HL-60 (cell line): ENCODE results near the gene SDSL.

Source experiments
- DNase-seq, 2 experiments: peaks; one replicate each; pipeline ENCODE4 v3.0.0-alpha.2; 2010 to 2020; ENCODE audit warnings: low read depth in 1 of 2, low spot score in 1 of 2
- H3K27ac ChIP-seq: fragments of 250-450 bp; sonication (Bioruptor Pico); replicated peaks from 2 replicates; pipeline ENCODE4 v1.5.1; 2020; ENCODE audit warnings: mild to moderate bottlenecking, moderate library complexity
- H3K27me3 ChIP-seq: fragments of 250-450 bp; sonication (Bioruptor Pico); 2 replicates; pipeline ENCODE4 v1.5.1; 2021; ENCODE audit warnings: mild to moderate bottlenecking, moderate library complexity; ENCODE audit not compliant: insufficient read depth, poor library complexity, severe bottlenecking
- H3K4me3 ChIP-seq: replicated peaks from 2 replicates; pipeline ENCODE4 v1.5.1; 2011; ENCODE audit warnings: mild to moderate bottlenecking, control low read depth, low read length; ENCODE audit not compliant: insufficient read depth
- GABPA ChIP-seq: IDR thresholded peaks from 2 replicates; pipeline ENCODE4 v1.6.1; 2012; ENCODE audit warnings: low read depth
- POLR2AphosphoS5 ChIP-seq: IDR thresholded peaks from 2 replicates; pipeline ENCODE4 v1.6.1; 2012; ENCODE audit warnings: low read depth
- SPI1 ChIP-seq: IDR thresholded peaks from 2 replicates; pipeline ENCODE4 v1.6.1; 2012; ENCODE audit warnings: low read depth, mild to moderate bottlenecking, borderline replicate concordance
- TF ChIP-seq, protein P1 (sequence below): IDR thresholded peaks from 2 replicates; pipeline ENCODE4 v1.6.1; 2012; ENCODE audit warnings: low read depth; ENCODE audit not compliant: insufficient replicate concordance
- TF ChIP-seq, protein P2 (sequence below): IDR thresholded peaks from one replicate; pipeline ENCODE4 v1.5.1; 2011; ENCODE audit warnings: low read length, control low read depth, inconsistent platforms; ENCODE audit not compliant: insufficient read depth

Gene SDSL

DNA sequence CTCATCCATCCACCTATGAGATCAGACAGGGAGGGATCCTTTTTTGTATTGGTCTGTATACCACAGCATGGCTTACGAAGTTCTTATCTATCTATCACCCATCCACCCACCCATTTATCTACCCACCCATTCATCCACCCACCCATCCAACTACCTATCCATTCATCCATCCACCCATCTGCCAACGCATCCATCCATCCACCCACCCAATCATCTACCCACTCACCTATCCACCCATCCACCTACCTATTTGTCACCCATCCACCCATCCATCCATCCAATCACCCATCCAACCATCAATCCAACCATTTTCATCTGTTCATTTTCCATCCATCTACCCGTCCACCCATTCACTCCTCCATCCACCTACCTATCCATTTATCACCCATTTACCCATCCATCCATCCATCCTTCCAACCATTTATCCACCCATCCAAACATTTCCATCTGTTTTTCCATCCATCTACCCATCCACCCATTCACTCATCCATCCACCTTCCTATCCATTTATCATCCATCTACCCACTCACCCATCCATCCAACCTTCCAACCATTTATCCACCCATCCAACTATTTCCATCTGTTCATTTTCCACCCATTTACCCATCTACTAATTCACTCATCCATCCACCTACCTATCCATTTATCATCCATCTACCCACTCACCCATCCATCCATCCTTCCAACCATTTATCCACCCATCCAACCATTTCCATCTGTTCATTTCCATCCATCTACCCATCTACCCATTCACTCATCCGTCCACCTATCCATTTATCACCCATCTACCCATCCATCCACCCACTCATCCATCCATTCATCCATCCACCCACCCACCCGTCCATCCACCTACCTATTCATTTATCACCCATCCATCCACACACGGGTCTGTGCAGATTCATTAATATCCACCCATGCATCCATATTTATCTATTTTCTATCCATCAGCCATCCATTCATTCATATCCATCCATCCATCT lies 31.8 kb upstream of the SDSL start:
- Histone ChIP-seq H3K27ac (no peak overlapping the region), H3K4me3 (no peak overlapping the region), H3K27me3 (no peaks in the 10 kb centered on the region)
- TF ChIP-seq, protein P1, sequence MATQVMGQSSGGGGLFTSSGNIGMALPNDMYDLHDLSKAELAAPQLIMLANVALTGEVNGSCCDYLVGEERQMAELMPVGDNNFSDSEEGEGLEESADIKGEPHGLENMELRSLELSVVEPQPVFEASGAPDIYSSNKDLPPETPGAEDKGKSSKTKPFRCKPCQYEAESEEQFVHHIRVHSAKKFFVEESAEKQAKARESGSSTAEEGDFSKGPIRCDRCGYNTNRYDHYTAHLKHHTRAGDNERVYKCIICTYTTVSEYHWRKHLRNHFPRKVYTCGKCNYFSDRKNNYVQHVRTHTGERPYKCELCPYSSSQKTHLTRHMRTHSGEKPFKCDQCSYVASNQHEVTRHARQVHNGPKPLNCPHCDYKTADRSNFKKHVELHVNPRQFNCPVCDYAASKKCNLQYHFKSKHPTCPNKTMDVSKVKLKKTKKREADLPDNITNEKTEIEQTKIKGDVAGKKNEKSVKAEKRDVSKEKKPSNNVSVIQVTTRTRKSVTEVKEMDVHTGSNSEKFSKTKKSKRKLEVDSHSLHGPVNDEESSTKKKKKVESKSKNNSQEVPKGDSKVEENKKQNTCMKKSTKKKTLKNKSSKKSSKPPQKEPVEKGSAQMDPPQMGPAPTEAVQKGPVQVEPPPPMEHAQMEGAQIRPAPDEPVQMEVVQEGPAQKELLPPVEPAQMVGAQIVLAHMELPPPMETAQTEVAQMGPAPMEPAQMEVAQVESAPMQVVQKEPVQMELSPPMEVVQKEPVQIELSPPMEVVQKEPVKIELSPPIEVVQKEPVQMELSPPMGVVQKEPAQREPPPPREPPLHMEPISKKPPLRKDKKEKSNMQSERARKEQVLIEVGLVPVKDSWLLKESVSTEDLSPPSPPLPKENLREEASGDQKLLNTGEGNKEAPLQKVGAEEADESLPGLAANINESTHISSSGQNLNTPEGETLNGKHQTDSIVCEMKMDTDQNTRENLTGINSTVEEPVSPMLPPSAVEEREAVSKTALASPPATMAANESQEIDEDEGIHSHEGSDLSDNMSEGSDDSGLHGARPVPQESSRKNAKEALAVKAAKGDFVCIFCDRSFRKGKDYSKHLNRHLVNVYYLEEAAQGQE: no peak
- TF ChIP-seq SPI1 (no peak), GABPA (no peak)
- DNase-seq: no peak

DNA sequence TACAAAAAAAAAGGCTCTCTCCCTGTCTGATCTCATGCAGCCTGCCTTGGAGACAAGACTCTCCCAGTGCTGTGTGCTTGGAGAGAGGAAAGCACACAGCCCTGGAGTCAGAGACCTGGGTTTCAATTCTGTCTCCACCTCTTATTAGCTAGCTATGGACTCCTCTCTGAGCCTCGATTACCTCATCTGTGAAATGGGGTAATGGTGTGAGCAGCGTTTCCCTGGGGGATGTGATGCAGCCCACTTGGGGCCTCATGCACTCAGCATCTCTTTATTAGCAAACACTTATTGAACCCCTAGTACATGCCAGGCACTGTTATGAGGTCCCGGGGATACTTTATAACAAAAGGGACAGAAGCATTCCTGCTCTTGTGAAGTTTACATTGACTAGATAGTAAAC lies 31.0 kb upstream of the SDSL start:
- DNase-seq: no peak
- H3K27me3 ChIP-seq: no peaks in the 10 kb centered on the region
- no peak for TF ChIP-seq POLR2AphosphoS5
- TF ChIP-seq SPI1: no peak
- TF ChIP-seq, protein P2, sequence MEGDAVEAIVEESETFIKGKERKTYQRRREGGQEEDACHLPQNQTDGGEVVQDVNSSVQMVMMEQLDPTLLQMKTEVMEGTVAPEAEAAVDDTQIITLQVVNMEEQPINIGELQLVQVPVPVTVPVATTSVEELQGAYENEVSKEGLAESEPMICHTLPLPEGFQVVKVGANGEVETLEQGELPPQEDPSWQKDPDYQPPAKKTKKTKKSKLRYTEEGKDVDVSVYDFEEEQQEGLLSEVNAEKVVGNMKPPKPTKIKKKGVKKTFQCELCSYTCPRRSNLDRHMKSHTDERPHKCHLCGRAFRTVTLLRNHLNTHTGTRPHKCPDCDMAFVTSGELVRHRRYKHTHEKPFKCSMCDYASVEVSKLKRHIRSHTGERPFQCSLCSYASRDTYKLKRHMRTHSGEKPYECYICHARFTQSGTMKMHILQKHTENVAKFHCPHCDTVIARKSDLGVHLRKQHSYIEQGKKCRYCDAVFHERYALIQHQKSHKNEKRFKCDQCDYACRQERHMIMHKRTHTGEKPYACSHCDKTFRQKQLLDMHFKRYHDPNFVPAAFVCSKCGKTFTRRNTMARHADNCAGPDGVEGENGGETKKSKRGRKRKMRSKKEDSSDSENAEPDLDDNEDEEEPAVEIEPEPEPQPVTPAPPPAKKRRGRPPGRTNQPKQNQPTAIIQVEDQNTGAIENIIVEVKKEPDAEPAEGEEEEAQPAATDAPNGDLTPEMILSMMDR: no peak
- TF ChIP-seq, protein P1: no peak
- no peak for TF ChIP-seq GABPA

DNA sequence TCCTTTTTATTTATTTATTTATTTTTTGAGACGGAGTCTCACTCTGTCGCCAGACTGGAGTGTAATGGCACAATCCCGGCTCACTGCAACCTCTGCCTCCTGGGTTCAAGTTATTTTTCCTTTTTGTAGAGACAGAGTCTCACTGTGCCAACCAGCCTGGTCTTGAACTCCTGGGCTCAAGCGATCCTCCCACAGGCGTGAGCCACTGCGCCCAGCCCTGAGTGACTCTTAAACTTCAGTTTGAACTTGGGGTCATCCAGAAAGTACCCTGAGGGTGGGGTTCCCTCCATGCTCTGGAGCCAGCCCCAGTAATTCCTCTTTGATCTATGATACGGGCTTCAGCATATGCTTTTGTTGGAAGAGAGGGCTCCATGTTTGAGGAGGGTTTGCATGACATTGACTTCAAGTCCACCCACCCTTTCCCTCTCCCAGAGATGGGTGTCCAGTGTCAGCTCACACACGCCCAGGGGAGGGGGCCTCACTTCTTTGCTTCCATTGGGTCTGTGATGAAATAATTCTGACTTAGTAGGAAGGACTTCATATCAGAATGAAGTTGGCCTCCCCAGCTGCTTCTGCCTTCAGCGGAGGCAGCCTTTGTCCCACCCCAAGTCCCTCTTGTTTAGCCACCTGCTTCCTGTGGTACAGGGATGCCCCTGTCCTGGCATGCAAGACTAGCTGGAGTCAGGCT lies 30.4 kb upstream of the SDSL start:
- Histone ChIP-seq H3K27me3 (no peaks in the 10 kb centered on the region), H3K27ac (no peak overlapping the region), H3K4me3 (no peak overlapping the region)
- DNase-seq: no peak
- TF ChIP-seq, protein P1: no peak
- TF ChIP-seq SPI1 (no peak), GABPA (no peak), POLR2AphosphoS5 (no peak)
- TF ChIP-seq, protein P2: no peak

More for the DNA sequence above, 31.0 kb upstream of the SDSL start:
- Histone ChIP-seq H3K4me3 (no peak overlapping the region), H3K27ac (no peak overlapping the region)
